Duodenal mucosa (tissue), 2 donors: ENCODE results near the gene PABPN1L.
"Not testable (repeated sequence)": the region's sequence is repeated elsewhere in the genome, so short reads cannot be mapped to it uniquely, and the experiment has no call there.

Source experiments
- H3K27ac ChIP-seq: one replicate; pipeline ENCODE4 v1.7.0; 2013; ENCODE audit warnings: low read depth, low read length
- H3K27me3 ChIP-seq, 2 donors: one replicate each; pipeline ENCODE4 v1.7.0; 2013; ENCODE audit warnings: low read length in 2 of 2, control low read depth in 1 of 2; ENCODE audit not compliant: insufficient read depth in 2 of 2, control insufficient read depth in 1 of 2
- H3K36me3 ChIP-seq, 2 donors: one replicate each; pipeline ENCODE4 v1.7.0; 2013; ENCODE audit warnings: low read length in 2 of 2, control low read depth in 1 of 2; ENCODE audit not compliant: insufficient read depth in 2 of 2, control insufficient read depth in 1 of 2
- H3K4me1 ChIP-seq, 2 donors: one replicate each; pipeline ENCODE4 v1.7.0; 2013; ENCODE audit warnings: low read length in 2 of 2, control low read depth in 1 of 2; ENCODE audit not compliant: insufficient read depth in 2 of 2, control insufficient read depth in 1 of 2
- H3K4me3 ChIP-seq, 2 donors: one replicate each; pipeline ENCODE4 v1.7.0; 2013; ENCODE audit warnings: low read length in 2 of 2, low read depth in 1 of 2
- H3K9ac ChIP-seq, 2 donors: one replicate each; pipeline ENCODE4 v1.7.0; 2013; ENCODE audit warnings: low read length in 2 of 2, low read depth in 1 of 2
- H3K9me3 ChIP-seq, 2 donors: one replicate each; pipeline ENCODE4 v1.7.0; 2013; ENCODE audit warnings: low read length in 2 of 2, control low read depth in 1 of 2; ENCODE audit not compliant: control insufficient read depth in 1 of 2

Gene PABPN1L

GRCh38 chr16:88900662-88901052, 34.2 kb upstream of the PABPN1L start:
- Histone ChIP-seq H3K9ac (no peak overlapping the region), H3K27me3 (no peaks in the 10 kb centered on the region), H3K36me3 (peaks cover 0 to 4% of the 10 kb centered on the region in 2 donors), H3K4me3 (no peak overlapping the region), H3K9me3 (no peaks in the 10 kb centered on the region), H3K27ac (no peak overlapping the region), H3K4me1 (no peaks in the 10 kb centered on the region)

DNA sequence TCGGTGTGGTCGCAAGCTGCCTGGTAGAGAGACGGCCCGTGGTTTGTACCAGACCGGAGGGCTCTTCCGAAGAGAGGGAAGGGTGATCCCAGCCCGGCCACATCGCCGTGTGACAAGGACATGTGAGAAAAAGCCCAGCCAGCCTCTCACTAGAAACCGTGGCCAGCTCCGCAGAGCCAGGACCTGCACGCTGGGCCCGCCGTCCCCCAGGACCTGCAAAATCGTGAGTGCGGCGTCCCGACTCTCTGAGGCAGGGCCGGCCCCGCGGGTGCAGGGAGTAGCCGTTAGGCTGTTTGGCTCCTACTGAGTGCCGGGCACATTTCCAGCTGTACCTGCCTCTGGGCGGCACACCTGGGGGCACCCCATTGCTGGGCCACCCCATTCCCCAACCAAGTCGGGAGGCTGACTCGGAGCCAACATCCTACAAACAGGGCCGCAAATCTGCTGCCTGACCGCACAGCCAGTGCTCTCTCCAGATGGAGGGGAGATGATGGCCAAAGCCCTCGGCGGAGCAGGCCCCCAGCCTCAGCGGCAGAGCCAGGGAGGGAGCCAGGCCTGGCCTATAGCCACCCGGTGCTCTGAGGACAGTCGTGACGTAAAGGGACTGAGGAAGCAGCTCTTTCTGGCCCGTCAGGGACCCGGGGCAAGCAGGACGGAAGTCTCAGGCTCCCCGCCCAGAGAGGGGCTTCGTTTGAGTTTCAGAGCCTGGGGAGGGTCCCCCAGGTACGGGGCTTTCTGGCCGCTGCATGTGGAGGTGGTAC, 33.6 kb upstream of the PABPN1L start:
- Histone ChIP-seq H3K9ac (no peak overlapping the region), H3K4me1 (no peaks in the 10 kb centered on the region), H3K27me3 (no peaks in the 10 kb centered on the region), H3K27ac (no peak overlapping the region), H3K4me3 (no peak overlapping the region), H3K9me3 (no peaks in the 10 kb centered on the region), H3K36me3 (peaks cover 0 to 4% of the 10 kb centered on the region in 2 donors)

DNA sequence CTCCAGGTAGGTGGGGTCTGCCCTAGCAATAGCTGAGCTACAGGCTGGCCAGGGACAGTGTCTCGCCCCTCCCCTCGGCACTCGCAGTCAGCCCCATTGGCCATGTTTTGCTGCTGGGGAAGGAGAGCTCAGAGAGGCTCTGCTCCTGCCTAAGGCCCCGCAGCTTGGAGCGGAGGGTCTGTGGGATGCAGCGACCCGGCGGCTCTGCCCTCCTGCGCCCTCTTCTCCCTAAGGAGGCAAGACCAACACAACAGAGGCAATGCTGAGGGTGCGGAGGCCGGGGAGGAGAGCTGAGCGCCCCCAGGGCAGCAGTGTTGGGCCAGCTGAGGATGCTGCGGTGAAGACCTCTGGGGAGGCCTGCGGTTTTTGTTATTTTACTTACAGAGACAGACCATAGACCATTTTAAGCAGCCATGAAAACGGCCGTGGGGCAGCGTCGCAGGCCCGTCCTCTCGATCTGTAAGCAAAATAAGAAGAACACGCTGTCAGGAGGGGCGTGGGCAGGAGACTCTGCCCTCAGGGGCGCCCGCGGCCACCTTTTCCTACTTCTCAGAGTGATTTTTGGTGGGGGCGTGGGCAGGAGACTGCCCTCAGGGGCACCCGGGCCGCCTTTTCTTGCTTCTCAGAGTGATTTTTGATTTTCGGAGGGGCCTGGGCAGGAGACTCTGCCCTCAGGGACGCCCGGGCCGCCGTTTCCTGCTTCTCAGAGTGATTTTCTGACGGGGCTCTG, 31.4 kb upstream of the PABPN1L start:
- H3K4me1 ChIP-seq: no peaks in the 10 kb centered on the region
- H3K27me3 ChIP-seq: no peaks in the 10 kb centered on the region
- H3K27ac ChIP-seq: no peak overlapping the region
- no peaks in the 10 kb centered on the region for H3K9me3 ChIP-seq
- peaks cover 0 to 4% of the 10 kb centered on the region in 2 donors for H3K36me3 ChIP-seq
- no peak overlapping the region for H3K4me3 ChIP-seq
- H3K9ac ChIP-seq: no peak overlapping the region

DNA sequence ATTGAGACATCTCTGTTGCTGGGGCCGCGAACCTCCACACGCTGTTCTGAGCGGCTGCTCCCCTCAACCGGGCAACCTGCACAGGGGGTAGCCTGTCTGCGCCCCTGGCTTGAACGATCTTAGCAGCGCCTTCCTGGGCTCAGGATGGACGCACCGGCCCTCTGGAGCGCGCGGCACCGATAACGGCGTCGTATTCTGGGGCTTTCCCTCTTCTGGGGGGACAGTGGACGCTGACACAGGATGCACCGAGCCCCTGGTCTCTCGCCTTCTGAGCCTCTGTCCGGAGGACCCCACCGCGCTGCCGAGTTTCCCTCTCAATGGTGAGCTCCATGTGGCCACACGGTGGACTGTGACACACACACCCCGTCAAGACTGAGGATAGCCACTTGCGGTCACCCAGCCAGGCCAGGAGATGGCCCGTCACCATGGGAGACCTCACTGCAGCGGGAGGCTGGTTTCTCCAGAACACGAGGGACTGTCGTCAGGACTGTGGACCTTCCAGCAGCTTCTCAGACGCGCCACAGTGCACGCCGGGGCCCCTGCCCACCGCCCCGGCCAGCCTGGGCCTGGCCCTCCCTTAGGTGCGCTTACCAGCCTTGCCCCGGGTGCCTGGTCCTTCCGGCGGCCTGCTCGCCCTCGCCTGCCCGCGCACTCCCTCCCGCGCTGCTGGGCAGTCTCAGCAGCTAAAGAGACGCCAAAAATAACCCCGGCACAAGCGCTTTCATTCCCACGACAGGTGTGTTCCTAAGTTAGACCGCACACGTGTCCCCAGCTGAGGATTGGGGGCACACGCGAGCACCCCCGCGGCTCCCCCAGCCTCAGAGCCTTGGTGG, 30.0 kb upstream of the PABPN1L start:
- H3K4me3 ChIP-seq: no peak overlapping the region
- H3K9ac ChIP-seq: no peak overlapping the region
- H3K4me1 ChIP-seq: no peaks in the 10 kb centered on the region
- H3K9me3 ChIP-seq: no peaks in the 10 kb centered on the region
- peaks cover 0 to 9% of the 10 kb centered on the region in 2 donors for H3K36me3 ChIP-seq
- no peaks in the 10 kb centered on the region for H3K27me3 ChIP-seq
- no peak overlapping the region for H3K27ac ChIP-seq

DNA sequence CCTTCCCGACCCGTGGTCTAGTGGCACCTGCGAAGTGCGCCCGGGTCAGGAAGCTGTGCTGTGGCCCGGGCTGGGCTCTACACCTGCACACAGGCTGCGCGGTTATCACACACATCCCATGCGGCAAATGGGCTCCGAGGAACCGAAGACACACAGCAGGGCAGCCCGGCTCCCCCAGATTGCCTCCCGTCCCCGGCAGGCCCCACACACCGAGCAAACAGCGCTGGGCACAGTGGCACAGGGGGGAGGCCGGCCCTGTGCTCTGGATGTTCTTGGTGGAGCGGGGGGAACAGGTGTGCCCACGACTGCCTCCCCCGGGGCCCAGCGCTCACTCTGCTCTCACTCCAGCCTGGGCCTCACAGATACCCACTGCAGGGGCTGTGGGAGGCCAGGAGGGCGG, 28.9 kb upstream of the PABPN1L start:
- Histone ChIP-seq H3K27me3 (no peaks in the 10 kb centered on the region), H3K27ac (no peak overlapping the region), H3K4me3 (no peak overlapping the region), H3K9ac (no peak overlapping the region), H3K4me1 (no peaks in the 10 kb centered on the region), H3K9me3 (no peaks in the 10 kb centered on the region), H3K36me3 (peaks cover 0 to 9% of the 10 kb centered on the region in 2 donors)

DNA sequence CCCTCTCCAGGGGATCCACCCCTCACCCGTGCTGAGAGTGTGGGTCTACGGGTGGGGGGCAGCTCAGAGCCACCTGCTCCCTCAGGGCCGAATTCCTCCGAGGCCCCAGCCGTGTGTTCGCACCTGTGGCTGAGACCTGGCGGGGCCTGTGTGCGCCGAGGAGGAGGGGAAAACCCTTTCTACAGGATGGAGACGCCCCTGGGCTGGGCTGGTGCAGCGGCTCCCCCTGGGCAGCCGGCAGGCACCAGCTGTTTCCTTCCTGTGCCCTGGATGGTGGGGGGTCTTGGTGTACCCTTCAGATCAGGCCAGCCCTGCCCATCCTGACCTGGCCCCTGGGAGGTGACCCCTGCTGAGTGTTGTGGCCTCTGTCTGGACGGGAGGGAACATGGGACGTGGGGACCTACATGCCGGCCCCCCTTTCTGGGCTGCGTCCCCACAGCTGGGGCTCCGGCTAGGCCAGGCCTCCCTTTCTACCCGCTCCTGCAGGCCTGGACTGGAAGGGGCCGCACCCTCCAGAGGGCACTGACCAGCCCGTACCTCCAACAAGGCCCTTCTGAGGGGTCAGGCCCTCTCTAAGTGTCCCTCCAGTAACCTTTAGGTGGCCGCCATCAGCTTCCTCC, 28.3 kb upstream of the PABPN1L start:
- Histone ChIP-seq H3K9me3 (no peaks in the 10 kb centered on the region), H3K4me3 (no peak overlapping the region), H3K27me3 (no peaks in the 10 kb centered on the region), H3K9ac (no peak overlapping the region), H3K36me3 (peaks cover 0 to 9% of the 10 kb centered on the region in 2 donors), H3K4me1 (no peaks in the 10 kb centered on the region), H3K27ac (no peak overlapping the region)

GRCh38 chr16:88894266-88894665, 27.8 kb upstream of the PABPN1L start:
- H3K4me3 ChIP-seq, H3K9me3 ChIP-seq, H3K9ac ChIP-seq, H3K4me1 ChIP-seq, H3K27me3 ChIP-seq, H3K36me3 ChIP-seq, H3K27ac ChIP-seq: not testable (repeated sequence)

DNA sequence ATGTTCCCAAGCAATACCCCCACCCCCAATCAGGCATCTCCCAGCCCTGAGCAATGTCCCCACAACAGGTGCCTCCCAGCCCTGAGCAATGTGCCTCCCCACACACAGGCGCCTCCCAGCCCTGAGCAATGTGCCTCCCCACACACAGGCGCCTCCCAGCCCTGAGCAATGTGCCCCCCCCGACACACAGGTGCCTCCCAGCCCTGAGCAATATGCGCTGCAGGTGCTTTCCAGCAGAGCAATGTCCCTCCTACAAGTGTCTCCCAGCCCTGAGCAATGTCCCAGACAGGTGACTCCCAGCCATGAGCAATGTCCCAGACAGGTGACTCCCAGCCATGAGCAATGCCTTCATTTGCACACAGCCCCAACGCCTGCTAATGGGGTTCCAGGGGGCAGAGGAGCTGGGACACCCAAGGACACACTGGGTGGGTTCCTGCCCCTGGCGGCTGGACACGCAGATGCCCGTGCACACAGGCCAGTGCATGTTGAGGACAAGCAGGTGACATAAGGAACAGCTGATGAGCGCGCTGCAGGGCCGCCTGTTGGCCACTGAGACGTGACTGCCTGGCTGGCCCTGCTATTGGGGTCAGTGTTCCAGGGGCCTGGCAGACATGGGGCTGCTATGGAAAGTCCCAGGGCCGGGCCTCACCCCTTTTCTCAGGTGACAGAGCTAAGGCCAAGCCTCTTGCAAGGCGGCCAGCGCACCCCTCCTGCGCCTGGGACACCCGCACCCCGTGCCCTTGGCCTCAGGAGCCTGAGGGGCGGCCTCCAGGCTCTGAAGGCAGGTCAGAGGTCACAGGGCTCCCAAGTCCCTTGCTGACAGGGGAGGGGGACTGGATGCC, 26.9 kb upstream of the PABPN1L start:
- Histone ChIP-seq H3K4me1 (no peaks in the 10 kb centered on the region), H3K27ac (no peak overlapping the region), H3K27me3 (no peaks in the 10 kb centered on the region), H3K9ac (no peak overlapping the region), H3K9me3 (no peaks in the 10 kb centered on the region), H3K4me3 (no peak overlapping the region), H3K36me3 (peaks cover 0 to 9% of the 10 kb centered on the region in 2 donors)

DNA sequence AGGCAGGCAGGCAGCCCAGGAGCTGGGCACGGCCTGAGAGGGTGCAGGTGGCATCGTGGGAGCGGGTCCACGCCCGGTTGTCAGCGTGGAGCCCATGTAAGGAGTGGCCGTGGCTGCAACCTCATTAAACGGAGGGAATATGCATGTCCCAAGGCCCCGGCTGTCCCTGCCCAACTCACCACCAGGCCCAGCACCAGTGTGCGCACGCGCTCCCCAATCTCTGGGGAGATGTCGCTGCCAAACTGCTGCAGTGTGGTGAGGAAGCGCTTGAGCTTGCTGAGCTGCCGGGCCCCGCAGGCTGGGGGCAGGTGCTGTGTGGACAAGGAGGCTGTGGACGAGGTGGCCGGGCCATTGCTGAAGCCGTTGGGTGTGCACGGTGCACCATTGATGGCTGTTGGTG, 25.6 kb upstream of the PABPN1L start:
- Histone ChIP-seq H3K9ac (no peak overlapping the region), H3K4me3 (no peak overlapping the region), H3K36me3 (peaks cover 0 to 5% of the 10 kb centered on the region in 2 donors), H3K9me3 (no peaks in the 10 kb centered on the region), H3K27me3 (no peaks in the 10 kb centered on the region), H3K27ac (no peak overlapping the region), H3K4me1 (peaks cover 0 to 6% of the 10 kb centered on the region in 2 donors)
